BE2C (cell line): Measurements from ENCODE around the gene USP48.
A peak's percentile ranks its signal among the peaks of the same experiment; 100 is the strongest.

ENCODE experiments used
- DNase-seq: peaks from one replicate; pipeline ENCODE4 v3.0.0-alpha.2; 2020
- H3K27me3 ChIP-seq: fragments of 250-450 bp; sonication (Bioruptor Pico); 2 replicates; pipeline ENCODE4 v1.5.1; 2020; ENCODE audit warnings: mild to moderate bottlenecking
- H3K36me3 ChIP-seq: fragments of 250-450 bp; sonication (Bioruptor Pico); 2 replicates; pipeline ENCODE4 v1.5.1; 2020; ENCODE audit warnings: mild to moderate bottlenecking
- H3K4me1 ChIP-seq: fragments of 250-450 bp; sonication (Bioruptor Pico); 2 replicates; pipeline ENCODE4 v1.5.1; 2020
- H3K4me3 ChIP-seq: 2 replicates; pipeline ENCODE4 v1.5.1; 2011; ENCODE audit warnings: low read depth, low read length
- H3K9me3 ChIP-seq: fragments of 250-450 bp; sonication (Bioruptor Pico); 2 replicates; pipeline ENCODE4 v1.5.1; 2020
- CTCF ChIP-seq: IDR thresholded peaks from 2 replicates; pipeline ENCODE4 v1.5.1; 2012; ENCODE audit warnings: mild to moderate bottlenecking, low read depth, low read length

Gene USP48

DNA sequence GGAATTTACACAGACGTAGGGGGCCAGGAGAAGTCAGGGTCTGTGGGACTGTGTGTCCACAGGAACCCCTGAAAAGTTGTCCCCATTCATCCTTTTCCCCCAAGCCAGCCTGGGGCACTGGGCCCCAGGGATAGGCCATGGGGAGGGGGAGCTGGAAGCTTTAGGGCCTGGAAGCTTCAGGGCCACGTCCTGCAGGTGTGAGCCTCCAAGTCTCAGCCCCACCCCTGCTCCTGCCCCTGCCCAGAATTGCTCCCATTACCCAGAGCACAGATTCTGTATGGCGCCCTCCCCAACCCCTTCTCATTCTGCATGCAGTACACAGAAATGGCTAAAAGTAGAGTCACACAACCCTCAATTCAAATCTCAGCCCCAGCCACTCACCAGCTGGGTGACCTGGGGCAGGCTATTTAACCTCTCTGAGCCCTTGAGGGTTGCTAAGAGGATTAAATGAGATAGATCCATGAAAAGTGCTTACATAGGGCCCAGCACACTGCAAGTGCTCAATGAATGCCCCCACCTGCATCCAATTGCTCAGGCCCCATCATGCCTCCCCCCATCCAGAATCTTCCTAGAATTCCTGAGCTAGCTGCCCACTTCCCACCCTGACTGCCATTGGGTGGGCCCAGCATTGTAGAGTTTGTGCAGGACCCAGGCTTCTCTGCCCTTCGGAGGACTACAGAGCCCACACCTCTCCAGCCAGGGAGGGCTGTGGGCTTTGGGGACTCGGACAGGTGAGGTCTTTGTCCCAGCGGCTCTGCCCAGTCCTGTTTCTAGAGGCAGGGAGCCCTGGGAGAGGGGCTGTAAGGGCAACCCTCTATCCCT is 120.3 kb downstream of the USP48 start:
- no peak overlapping the region for H3K4me3 ChIP-seq
- TF ChIP-seq CTCF: no peak
- no peak for DNase-seq
- no peaks in the 10 kb centered on the region for H3K9me3 ChIP-seq
- H3K4me1 ChIP-seq: no peaks in the 10 kb centered on the region
- H3K27me3 ChIP-seq: no peaks in the 10 kb centered on the region
- no peaks in the 10 kb centered on the region for H3K36me3 ChIP-seq

DNA sequence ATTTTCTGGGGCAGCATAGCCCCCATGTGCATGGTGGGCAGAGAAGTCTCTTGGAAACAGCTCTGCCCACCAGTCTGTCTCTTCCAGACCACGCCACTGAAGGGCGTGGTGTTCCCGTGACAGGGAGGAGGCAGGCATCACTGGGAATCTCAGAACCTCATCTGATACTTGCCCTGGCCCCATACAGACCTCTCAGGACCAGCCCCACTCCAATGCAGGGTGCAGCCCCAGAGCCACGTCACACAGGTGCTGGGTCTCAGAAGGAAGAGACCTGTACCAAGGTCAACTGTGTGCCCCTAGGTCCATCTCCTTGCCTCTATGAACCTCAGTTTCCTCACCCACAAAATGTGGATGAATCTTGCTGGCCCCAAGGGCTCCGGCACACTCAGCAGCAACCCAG is 121.1 kb downstream of the USP48 start:
- H3K4me3 ChIP-seq: no peak overlapping the region
- no peak for DNase-seq
- H3K36me3 ChIP-seq: no peaks in the 10 kb centered on the region
- H3K4me1 ChIP-seq: no peaks in the 10 kb centered on the region
- no peak for TF ChIP-seq CTCF
- no peaks in the 10 kb centered on the region for H3K9me3 ChIP-seq
- no peaks in the 10 kb centered on the region for H3K27me3 ChIP-seq

DNA sequence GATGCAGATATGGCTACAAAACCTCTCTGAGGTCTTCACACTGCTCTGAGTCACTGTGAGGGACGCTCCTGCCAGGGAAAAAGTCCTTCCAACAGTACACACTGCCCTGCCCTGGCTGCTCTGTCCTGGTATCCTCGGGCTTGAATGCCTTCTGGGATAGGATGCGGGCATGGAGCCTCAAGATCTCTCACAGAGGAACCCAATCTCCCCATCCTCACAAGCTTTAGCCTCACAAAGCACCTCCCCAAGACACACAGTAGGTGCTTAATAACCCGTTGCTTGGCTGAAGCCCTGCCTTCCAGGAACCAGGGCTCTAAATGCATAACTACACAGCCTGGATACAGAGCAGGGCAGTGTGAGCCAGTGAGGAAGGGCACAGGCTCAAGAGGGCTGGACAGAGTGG is 123.0 kb downstream of the USP48 start:
- H3K27me3 ChIP-seq: no peaks in the 10 kb centered on the region
- no peak overlapping the region for H3K4me3 ChIP-seq
- no peaks in the 10 kb centered on the region for H3K36me3 ChIP-seq
- no peak for TF ChIP-seq CTCF
- DNase-seq: no peak
- H3K4me1 ChIP-seq: no peaks in the 10 kb centered on the region
- H3K9me3 ChIP-seq: no peaks in the 10 kb centered on the region

DNA sequence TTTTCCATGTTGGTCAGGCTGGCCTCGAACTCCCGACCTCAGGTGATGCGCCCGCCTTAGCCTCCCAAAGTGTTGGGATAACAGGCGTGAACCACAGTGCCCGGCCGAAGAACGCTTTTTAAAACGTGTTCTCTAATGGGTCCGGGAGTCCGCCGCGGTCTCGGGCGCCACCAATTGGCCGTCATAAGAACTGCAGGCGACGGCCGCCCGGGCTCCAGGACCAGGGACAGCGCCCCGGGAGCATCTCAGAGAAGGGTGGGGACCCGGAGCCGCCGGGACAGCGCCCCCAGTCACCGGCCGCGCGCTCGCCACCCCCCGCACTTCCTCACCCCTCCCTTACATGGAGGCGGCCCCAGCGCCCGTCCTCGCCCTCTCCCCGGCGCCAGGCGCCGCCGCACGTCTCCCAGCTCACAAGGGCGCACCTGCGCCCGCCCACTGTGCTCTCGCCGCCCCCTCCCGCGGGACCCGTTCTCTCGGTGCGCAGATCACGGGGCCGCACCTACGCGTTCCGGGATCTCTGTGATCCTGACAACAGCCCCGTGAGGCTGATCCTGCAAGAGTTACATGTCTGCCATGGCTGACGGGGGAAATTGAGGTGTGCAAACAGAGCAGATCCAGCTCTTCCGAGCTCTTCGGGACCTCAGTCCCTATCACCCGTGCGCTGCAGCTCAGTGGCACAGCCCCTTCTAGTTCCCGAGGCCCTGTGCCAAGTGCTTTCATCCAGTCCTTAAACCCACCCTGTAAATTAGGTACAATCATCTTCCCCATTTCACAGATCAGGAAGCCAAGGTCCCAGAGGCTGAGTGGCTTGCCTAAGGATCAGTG is 123.6 kb downstream of the USP48 start:
- Histone ChIP-seq H3K4me3 (0 out of 2 replicates have a peak overlapping the region, but pooled peaks have one; percentile 23), H3K27me3 (no peaks in the 10 kb centered on the region)
- peak; percentile 44 for DNase-seq

DNA sequence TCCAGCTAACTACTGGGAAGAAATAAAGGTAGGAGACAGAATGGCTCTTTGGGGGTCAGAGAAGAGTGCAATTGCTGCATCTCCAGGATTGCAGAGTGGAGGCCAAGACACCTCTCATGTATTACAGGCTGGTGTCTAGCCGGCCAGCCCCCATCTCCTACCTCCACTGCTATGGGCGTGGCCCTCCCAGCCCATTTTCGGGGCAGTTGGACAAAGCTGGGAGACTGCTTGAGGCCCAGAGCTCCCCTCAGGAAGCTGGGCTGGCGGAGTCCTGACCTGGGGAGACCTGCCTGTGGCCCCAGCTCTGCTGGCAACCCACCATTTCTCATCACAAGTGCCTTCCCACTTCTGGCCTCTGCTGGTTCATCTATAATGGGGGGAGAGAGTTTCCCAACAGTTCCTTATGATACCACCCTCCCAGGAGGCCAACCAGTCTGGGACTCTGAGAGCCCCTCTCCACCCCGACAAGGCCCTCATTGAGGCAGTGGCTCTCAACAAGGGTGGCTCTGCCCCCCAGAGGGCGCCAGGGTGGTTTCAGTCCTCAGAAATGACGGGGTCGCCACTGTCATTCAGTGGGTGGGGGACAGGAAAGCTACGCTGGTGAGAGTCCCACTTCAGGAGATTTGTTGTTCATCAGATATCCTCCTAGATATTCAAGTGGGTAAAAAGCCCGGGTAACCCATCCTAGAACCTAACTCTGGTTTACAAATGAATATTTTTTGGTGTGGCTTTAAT is 125.3 kb downstream of the USP48 start:
- TF ChIP-seq CTCF: no peak
- Histone ChIP-seq H3K4me3 (no peak overlapping the region), H3K27me3 (no peaks in the 10 kb centered on the region), H3K4me1 (no peaks in the 10 kb centered on the region), H3K36me3 (no peaks in the 10 kb centered on the region), H3K9me3 (no peaks in the 10 kb centered on the region)
- DNase-seq: no peak

More for the DNA sequence above, 123.6 kb downstream of the USP48 start:
- Histone ChIP-seq H3K9me3 (no peaks in the 10 kb centered on the region), H3K4me1 (no peaks in the 10 kb centered on the region), H3K36me3 (no peaks in the 10 kb centered on the region)
- TF ChIP-seq CTCF: peak; percentile 56
